ENCODE results near the gene NSF.
"Not testable (repeated sequence)": the region's sequence is repeated elsewhere in the genome, so short reads cannot be mapped to it uniquely, and the experiment has no call there.

- TF ChIP-seq, protein P1, sequence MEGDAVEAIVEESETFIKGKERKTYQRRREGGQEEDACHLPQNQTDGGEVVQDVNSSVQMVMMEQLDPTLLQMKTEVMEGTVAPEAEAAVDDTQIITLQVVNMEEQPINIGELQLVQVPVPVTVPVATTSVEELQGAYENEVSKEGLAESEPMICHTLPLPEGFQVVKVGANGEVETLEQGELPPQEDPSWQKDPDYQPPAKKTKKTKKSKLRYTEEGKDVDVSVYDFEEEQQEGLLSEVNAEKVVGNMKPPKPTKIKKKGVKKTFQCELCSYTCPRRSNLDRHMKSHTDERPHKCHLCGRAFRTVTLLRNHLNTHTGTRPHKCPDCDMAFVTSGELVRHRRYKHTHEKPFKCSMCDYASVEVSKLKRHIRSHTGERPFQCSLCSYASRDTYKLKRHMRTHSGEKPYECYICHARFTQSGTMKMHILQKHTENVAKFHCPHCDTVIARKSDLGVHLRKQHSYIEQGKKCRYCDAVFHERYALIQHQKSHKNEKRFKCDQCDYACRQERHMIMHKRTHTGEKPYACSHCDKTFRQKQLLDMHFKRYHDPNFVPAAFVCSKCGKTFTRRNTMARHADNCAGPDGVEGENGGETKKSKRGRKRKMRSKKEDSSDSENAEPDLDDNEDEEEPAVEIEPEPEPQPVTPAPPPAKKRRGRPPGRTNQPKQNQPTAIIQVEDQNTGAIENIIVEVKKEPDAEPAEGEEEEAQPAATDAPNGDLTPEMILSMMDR (IDR thresholded peaks at IDR 0.05): not testable (repeated sequence)
- TF ChIP-seq POLR2A (IDR thresholded peaks at IDR 0.05): not testable (repeated sequence)
Observed at GRCh38 chr17:46659702-46660101, 69.2 kb downstream of the NSF start.

Data from testis (tissue), 2 donors.